Transverse colon (tissue), 4 donors: ENCODE results near the gene GSG1L.

Experiments
- CTCF ChIP-seq, 5 experiments: fragments of 200-600 bp in 3 of 5; fragments of 450-650 bp in 2 of 5; sonication (generic) in 3 of 5; IDR thresholded peaks; 1 replicate in 2 of 5; 2 replicates in 3 of 5; pipeline ENCODE4 v1.5.1; 2016 to 2017; ENCODE audit warnings: antibody characterized with exemption in 5 of 5, inconsistent platforms in 3 of 5, mild to moderate bottlenecking in 2 of 5, moderate library complexity in 1 of 5
- EP300 ChIP-seq: sonication (generic); formaldehyde crosslinking; IDR thresholded peaks from one replicate; pipeline ENCODE4 v1.6.1; 2017; ENCODE audit warnings: antibody characterized with exemption, low read depth
- POLR2A ChIP-seq: fragments of 450-650 bp; IDR thresholded peaks from one replicate; pipeline ENCODE4 v1.6.1; 2016; ENCODE audit warnings: antibody characterized with exemption, mild to moderate bottlenecking, moderate library complexity
- POLR2AphosphoS5 ChIP-seq, 3 donors: sonication (generic); formaldehyde crosslinking; IDR thresholded peaks; one replicate each; pipeline ENCODE4 v1.6.1; 2016; ENCODE audit warnings: antibody characterized with exemption in 3 of 3

GRCh38 chr16:27758544-27758943 lies 305.0 kb downstream of the GSG1L start:
- TF ChIP-seq POLR2AphosphoS5 (IDR thresholded peaks at IDR 0.05) (no peak), POLR2A (no peak), CTCF (IDR thresholded peaks at IDR 0.05) (no peak), EP300 (no peak)
